Thoracic aorta (tissue), 2 donors: Measurements from ENCODE around the gene C4orf50. TPM values are rescaled to one million over a fixed set of nuclear protein-coding genes. Genes with fewer than 3 reads are reported as not detected.

Experiments
- ATAC-seq: fragments of 150-250 bp; one replicate; pipeline ENCODE4 v1.8.0; 2017; ENCODE audit warnings: low read depth; ENCODE audit not compliant: insufficient number of reproducible peaks, low FRiP score
- DNase-seq: peaks from one replicate; pipeline ENCODE4 v3.0.0-alpha.2; 2020; ENCODE audit warnings: low spot score
- H3K27ac ChIP-seq, 2 donors: fragments of 200-600 bp; sonication (generic); 1 replicate in 1 of 2; 2 replicates in 1 of 2; pipeline ENCODE4 v1.5.1; 2016; ENCODE audit warnings: mild to moderate bottlenecking in 2 of 2, moderate library complexity in 2 of 2
- H3K27me3 ChIP-seq: fragments of 200-600 bp; sonication (generic); replicated peaks from 2 replicates; pipeline ENCODE4 v1.6.0; 2016; ENCODE audit warnings: mild to moderate bottlenecking; ENCODE audit not compliant: insufficient read depth
- H3K36me3 ChIP-seq: fragments of 200-600 bp; sonication (generic); one replicate; pipeline ENCODE4 v1.5.1; 2016
- H3K4me1 ChIP-seq, 2 donors: fragments of 200-600 bp; sonication (generic); 1 replicate in 1 of 2; 2 replicates in 1 of 2; pipeline versions ENCODE4 v1.5.1 to v1.6.0; 2016; ENCODE audit warnings: low read depth in 2 of 2, mild to moderate bottlenecking in 1 of 2; ENCODE audit not compliant: control insufficient read depth in 1 of 2
- H3K4me3 ChIP-seq: fragments of 200-600 bp; sonication (generic); 2 replicates; pipeline ENCODE4 v1.5.1; 2016; ENCODE audit warnings: mild to moderate bottlenecking
- H3K9me3 ChIP-seq: fragments of 200-600 bp; sonication (generic); 2 replicates; pipeline ENCODE4 v1.5.1; 2016
- total RNA-seq, 2 donors: library from RNA; depleted of rRNA; stranded (reverse); fragments of >200 nt; gene quantifications; one replicate each; pipeline versions ENCODE4 v1.1.0 to v1.2.3, GENCODE V29; 2016
- TF ChIP-seq, protein P1 (sequence below): fragments of 200-600 bp; sonication (generic); IDR thresholded peaks from one replicate; pipeline ENCODE4 v1.5.1; 2019; ENCODE audit warnings: antibody characterized with exemption

Gene C4orf50
- total RNA-seq, 2 donors from 2014 or later, result 0.14 TPM; not detected in 1

DNA sequence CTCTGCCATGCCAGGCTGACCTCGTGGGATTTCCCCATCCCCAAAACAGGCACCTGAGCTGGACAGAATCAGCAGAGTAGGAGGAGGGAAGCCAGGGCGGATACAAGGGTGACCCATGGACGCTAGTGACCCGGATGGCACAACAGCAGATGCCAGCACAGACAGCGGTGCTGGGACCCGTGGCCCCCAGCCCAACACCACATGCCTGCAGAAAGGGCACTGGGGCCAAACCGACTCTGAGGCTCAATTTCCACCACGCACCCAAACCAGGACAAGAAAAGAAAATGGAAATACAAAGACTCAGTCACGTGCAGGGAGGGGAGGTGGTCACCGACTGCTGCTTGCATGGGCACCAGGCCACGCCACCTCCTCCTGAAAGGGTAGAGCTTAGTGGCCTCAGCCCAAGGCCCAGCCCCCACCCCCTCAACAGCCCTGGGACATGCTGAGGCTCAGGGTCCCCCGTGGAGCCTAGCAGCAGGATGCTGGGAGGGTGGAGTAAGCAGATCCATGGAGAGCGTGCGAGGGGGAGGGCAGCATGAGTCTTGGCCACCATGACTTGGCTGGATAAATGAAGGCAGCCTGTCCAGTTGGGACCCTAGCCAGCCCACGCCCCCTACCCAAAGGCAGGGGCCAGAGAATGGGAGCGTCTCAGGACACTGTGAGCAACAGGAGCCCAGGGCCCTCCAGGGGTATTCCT is 47.7 kb downstream of the C4orf50 start:
- Histone ChIP-seq H3K36me3 (no peaks in the 10 kb centered on the region), H3K9me3 (no peaks in the 10 kb centered on the region), H3K27ac (no peak overlapping the region), H3K4me1 (no peaks in the 10 kb centered on the region), H3K27me3 (no peaks in the 10 kb centered on the region), H3K4me3 (no peak overlapping the region)
- TF ChIP-seq, protein P1, sequence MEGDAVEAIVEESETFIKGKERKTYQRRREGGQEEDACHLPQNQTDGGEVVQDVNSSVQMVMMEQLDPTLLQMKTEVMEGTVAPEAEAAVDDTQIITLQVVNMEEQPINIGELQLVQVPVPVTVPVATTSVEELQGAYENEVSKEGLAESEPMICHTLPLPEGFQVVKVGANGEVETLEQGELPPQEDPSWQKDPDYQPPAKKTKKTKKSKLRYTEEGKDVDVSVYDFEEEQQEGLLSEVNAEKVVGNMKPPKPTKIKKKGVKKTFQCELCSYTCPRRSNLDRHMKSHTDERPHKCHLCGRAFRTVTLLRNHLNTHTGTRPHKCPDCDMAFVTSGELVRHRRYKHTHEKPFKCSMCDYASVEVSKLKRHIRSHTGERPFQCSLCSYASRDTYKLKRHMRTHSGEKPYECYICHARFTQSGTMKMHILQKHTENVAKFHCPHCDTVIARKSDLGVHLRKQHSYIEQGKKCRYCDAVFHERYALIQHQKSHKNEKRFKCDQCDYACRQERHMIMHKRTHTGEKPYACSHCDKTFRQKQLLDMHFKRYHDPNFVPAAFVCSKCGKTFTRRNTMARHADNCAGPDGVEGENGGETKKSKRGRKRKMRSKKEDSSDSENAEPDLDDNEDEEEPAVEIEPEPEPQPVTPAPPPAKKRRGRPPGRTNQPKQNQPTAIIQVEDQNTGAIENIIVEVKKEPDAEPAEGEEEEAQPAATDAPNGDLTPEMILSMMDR, result no peak
- DNase-seq (no peak), ATAC-seq (no peak)

GRCh38 chr4:5969777-5970176 is 48.5 kb downstream of the C4orf50 start:
- DNase-seq, result no peak
- no peak overlapping the region for H3K4me3 ChIP-seq
- no peak overlapping the region for H3K27ac ChIP-seq
- no peaks in the 10 kb centered on the region for H3K27me3 ChIP-seq
- no peaks in the 10 kb centered on the region for H3K9me3 ChIP-seq
- TF ChIP-seq, protein P1, result no peak
- no peak for ATAC-seq
- H3K4me1 ChIP-seq, result no peaks in the 10 kb centered on the region
- no peaks in the 10 kb centered on the region for H3K36me3 ChIP-seq

- TF ChIP-seq, protein P1, result no peak
- DNase-seq (no peak), ATAC-seq (no peak)
- H3K27me3 ChIP-seq, result no peaks in the 10 kb centered on the region
- no peaks in the 10 kb centered on the region for H3K4me1 ChIP-seq
- H3K27ac ChIP-seq, result no peak overlapping the region
- no peaks in the 10 kb centered on the region for H3K36me3 ChIP-seq
- H3K4me3 ChIP-seq, result no peak overlapping the region
- H3K9me3 ChIP-seq, result no peaks in the 10 kb centered on the region
These were observed 48.9 kb downstream of the C4orf50 start for GRCh38 chr4:5969336-5969735.

GRCh38 chr4:5968246-5968645 is 50.0 kb downstream of the C4orf50 start:
- H3K36me3 ChIP-seq, result no peaks in the 10 kb centered on the region
- ATAC-seq, result no peak
- H3K27me3 ChIP-seq, result no peaks in the 10 kb centered on the region
- TF ChIP-seq, protein P1, result no peak
- H3K9me3 ChIP-seq, result no peaks in the 10 kb centered on the region
- no peaks in the 10 kb centered on the region for H3K4me1 ChIP-seq
- DNase-seq, result no peak
- no peak overlapping the region for H3K27ac ChIP-seq
- no peak overlapping the region for H3K4me3 ChIP-seq

- Histone ChIP-seq H3K27me3 (no peaks in the 10 kb centered on the region), H3K4me3 (no peak overlapping the region), H3K4me1 (no peaks in the 10 kb centered on the region), H3K9me3 (no peaks in the 10 kb centered on the region), H3K36me3 (no peaks in the 10 kb centered on the region), H3K27ac (no peak overlapping the region)
- DNase-seq (no peak), ATAC-seq (no peak)
- TF ChIP-seq, protein P1, result no peak
These were observed 50.4 kb downstream of the C4orf50 start for GRCh38 chr4:5967783-5968182.
